C4-2B (cell line): ENCODE results near the gene RNF225.

Experiments used
- H3K27ac ChIP-seq: fragments of 450-650 bp; 2 replicates; pipeline ENCODE4 v1.5.1; 2017
- CTCF ChIP-seq: fragments of 450-650 bp; conservative IDR thresholded peaks from 2 replicates; pipeline ENCODE4 v1.5.1; 2017; ENCODE audit warnings: mild to moderate bottlenecking
- ZFX ChIP-seq: fragments of 450-650 bp; IDR thresholded peaks from 2 replicates; pipeline ENCODE4 v1.6.1; 2017

The RNF225 gene

DNA sequence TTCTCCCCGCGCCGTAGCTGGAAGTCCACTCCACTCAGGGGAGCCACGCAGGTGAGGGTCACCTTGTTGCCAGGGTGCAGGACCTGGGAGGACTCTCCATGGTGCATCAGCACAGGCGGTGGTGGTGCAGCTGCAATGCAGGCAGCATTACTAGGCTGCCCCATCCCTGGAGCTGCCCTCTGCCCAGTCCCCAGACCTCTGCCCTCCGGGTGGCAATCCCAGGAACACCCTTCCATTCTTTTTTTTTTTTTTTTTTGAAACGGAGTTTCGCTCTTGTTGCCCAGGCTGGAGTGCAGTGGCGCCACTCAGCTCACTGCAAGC, 43.9 kb upstream of the RNF225 start:
- TF ChIP-seq CTCF (no peak), ZFX (no peak)
- no peak overlapping the region for H3K27ac ChIP-seq

DNA sequence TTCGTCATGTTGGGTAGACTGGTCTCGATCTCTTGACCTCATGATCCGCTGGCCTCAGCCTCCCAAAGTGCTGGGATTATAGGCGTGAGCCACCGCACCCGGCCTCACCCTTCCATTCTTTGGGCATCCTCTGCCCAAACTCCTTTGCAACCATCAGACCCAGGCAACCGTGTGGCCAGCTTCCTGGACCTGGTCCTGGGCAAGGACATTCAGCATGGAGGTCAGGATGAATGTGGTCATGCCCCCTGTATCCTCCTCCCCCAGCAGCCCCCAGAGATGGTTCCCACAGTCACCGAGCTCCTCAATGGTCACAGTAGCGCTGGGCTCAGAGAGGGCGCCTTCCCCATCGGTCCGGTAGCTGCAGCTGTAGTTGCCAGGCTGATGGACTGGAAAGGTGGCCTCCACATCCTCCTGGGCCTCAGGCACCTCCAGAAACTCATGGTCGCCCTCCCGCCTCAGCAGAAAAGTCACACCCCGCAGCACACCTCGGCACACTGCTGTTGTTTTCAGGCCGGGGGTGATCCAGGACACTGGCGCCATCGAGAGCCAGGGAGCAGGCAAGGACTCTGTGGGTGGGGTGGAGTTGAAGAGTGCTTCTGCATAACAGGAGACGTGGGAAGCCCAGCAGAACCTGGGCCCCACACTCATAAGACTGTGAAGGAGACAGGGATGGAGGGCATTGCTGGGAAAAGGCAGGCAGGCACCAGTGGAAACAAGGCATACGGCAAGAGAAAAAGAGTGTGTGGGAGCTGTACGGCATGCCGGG, 43.3 kb upstream of the RNF225 start:
- no peak for TF ChIP-seq CTCF
- no peak for TF ChIP-seq ZFX
- no peak overlapping the region for H3K27ac ChIP-seq

- no peak for TF ChIP-seq CTCF
- TF ChIP-seq ZFX = no peak
- no peak within 1 kb of the TSS for H3K27ac ChIP-seq
These were observed 42.4 kb upstream of the RNF225 start, which contains the start of gene A1BG for GRCh38 chr19:58352760-58353671. Gene A1BG (minus strand): TSS chr19:58353492. CDS start chr19:58353437, 55 bp downstream.

DNA sequence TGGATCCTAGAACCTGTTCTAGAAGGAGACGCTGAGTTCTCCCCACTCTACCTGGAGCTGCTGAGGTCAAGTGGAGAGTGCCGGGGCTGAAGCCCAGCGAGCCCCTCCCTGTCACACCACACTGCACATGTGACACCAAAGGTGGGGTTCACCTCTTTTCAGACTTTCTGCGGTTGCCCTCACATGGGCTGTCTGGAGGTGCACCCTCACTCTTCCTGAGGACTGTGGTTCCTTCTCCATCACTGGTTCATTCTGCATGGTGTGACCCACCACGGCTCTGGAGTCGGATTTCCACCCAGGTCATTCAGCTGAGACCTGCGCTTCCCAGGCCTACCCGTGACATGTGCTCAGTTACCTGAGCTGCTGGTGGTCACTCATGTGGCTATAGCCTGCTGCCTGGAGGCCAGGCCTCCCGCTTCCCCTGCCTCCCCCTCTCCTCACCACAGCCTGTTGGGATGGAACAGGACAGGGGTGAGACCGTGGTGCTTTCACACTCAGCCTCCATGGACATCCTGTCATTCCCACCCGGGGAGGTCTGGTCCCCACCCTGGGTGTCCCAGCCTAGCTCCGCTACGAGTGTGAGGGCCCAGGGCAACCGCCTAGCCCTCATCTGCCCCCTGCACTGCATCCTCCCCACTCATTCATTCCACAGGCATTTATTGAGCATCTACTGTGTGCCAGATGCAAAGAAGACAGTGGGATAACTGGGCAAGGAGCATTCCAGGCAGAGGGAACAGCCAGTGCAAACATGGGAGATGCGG, 41.6 kb upstream of the RNF225 start:
- TF ChIP-seq ZFX = no peak
- TF ChIP-seq CTCF = no peak
- no peak overlapping the region for H3K27ac ChIP-seq

DNA sequence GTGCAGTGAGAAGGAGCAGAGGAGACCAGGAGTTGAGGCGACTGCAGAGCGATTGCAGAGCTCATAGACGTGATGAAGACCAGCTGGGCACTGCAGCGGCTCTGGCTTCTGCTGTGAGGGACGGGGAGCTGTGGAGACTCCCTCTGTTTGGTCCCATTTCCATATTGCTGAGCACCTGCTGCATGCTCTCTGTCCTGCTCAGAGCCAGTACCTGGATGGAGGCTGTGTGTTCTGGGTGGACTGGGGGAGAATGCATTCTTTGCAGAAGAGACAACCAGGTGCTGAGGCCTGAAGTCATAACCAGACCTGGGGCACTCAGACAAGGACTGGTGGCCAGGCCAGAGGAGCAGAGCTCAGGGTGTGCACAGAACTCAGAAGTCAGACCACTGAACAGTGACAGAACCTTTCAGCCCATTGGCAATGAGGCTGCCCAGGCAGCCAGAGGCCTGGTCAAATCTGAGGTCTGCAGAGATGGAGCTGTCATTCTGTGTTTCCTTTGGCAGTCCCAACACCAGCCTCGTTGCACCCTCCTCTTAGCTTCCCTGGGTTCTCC, 40.9 kb upstream of the RNF225 start:
- H3K27ac ChIP-seq = no peak overlapping the region
- TF ChIP-seq CTCF = no peak
- TF ChIP-seq ZFX = no peak

DNA sequence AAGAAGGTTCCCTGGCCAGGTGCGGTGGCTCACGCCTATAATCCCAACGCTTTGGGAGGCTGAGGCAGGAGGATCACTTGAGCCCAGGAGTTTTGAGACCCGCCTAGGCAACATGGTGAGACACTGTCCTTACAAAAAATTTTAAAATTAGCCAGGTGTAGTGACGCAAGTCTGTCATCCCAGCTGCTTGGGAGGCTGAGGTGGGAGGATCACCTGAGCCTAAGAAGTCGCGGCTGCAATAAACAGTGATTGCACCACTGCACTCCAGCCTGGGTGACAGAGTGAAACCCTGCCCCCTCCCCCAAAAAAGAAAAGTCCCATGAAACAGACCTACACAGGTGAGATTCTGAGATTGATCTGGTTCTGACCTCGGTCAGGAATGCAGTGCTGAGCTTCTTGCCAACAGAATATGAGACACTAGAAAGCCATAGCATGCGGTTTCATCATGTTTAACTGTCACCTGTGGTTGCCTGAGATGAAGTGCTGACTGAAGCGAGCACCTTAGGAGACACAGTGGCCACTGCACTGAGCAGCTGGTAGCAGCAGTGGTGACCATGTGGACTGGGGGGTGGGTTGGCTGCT, 40.1 kb upstream of the RNF225 start:
- H3K27ac ChIP-seq = no peak overlapping the region
- no peak for TF ChIP-seq CTCF
